HepG2 (cell line): ENCODE data around the gene PDIA2.

Source experiments
- HNRNPL ChIP-seq: fragments of 200-400 bp; formaldehyde crosslinking; IDR thresholded peaks from 2 replicates; pipeline ENCODE4 v1.6.1; 2017; ENCODE audit warnings: mild to moderate bottlenecking, low read depth, low read length
- NFIC ChIP-seq: IDR thresholded peaks from 2 replicates; pipeline ENCODE4 v1.6.1; 2012; ENCODE audit warnings: mild to moderate bottlenecking, low read length, inconsistent platforms
- TAF1 ChIP-seq: sonication (generic); formaldehyde crosslinking; IDR thresholded peaks from 2 replicates; pipeline ENCODE4 v1.4.0; 2020; ENCODE audit warnings: missing genetic modification reagents
- ZNF274 ChIP-seq: sonication (generic); formaldehyde crosslinking; IDR thresholded peaks from 2 replicates; pipeline ENCODE4 v1.5.1; 2020; ENCODE audit warnings: mild to moderate bottlenecking, missing genetic modification reagents

- TF ChIP-seq TAF1, result no peak
- TF ChIP-seq NFIC, result no peak
- TF ChIP-seq ZNF274 (CRISPR knock-in tag), result no peak
- no peak for TF ChIP-seq HNRNPL
Measured at GRCh38 chr16:333406-334094, 50.6 kb downstream of the PDIA2 start.
